ENCODE measurements around the gene OXER1.

The OXER1 gene

GRCh38 chr2:42789751-42790150 lies 25.8 kb upstream of the OXER1 start:
- ChIA-PET CTCF (no interaction called here), POLR2A (no interaction called here)
- TF ChIP-seq ZNF48 (tag by site-specific recombination; IDR thresholded peaks at IDR 0.05) = no peak
- no peak for TF ChIP-seq MYNN (tag by site-specific recombination; IDR thresholded peaks at IDR 0.05; ENCODE audit: borderline replicate concordance)
- TF ChIP-seq, protein P1, sequence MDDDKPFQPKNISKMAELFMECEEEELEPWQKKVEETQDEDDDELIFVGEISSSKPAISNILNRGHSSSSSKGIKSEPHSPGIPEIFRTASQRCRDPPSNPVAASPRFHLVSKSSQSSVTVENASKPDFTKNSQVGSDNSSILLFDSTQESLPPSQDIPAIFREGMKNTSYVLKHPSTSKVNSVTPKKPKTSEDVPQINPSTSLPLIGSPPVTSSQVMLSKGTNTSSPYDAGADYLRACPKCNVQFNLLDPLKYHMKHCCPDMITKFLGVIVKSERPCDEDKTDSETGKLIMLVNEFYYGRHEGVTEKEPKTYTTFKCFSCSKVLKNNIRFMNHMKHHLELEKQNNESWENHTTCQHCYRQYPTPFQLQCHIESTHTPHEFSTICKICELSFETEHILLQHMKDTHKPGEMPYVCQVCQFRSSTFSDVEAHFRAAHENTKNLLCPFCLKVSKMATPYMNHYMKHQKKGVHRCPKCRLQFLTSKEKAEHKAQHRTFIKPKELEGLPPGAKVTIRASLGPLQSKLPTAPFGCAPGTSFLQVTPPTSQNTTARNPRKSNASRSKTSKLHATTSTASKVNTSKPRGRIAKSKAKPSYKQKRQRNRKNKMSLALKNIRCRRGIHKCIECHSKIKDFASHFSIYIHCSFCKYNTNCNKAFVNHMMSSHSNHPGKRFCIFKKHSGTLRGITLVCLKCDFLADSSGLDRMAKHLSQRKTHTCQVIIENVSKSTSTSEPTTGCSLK (tag by site-specific recombination; IDR thresholded peaks at IDR 0.05) = no peak
- TF ChIP-seq ZNF341 (tag by site-specific recombination; IDR thresholded peaks at IDR 0.05; ENCODE audit: low read depth) = no peak; the same call in 1 of the 2 replicates
- TF ChIP-seq ZNF654 (tag by site-specific recombination; IDR thresholded peaks at IDR 0.05; ENCODE audit: low read depth) = no peak
- TF ChIP-seq, protein P2, sequence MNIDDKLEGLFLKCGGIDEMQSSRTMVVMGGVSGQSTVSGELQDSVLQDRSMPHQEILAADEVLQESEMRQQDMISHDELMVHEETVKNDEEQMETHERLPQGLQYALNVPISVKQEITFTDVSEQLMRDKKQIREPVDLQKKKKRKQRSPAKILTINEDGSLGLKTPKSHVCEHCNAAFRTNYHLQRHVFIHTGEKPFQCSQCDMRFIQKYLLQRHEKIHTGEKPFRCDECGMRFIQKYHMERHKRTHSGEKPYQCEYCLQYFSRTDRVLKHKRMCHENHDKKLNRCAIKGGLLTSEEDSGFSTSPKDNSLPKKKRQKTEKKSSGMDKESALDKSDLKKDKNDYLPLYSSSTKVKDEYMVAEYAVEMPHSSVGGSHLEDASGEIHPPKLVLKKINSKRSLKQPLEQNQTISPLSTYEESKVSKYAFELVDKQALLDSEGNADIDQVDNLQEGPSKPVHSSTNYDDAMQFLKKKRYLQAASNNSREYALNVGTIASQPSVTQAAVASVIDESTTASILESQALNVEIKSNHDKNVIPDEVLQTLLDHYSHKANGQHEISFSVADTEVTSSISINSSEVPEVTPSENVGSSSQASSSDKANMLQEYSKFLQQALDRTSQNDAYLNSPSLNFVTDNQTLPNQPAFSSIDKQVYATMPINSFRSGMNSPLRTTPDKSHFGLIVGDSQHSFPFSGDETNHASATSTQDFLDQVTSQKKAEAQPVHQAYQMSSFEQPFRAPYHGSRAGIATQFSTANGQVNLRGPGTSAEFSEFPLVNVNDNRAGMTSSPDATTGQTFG (tag by site-specific recombination; IDR thresholded peaks at IDR 0.05; ENCODE audit: borderline replicate concordance) = no peak
- no peak for TF ChIP-seq PRDM1 (tag by site-specific recombination; IDR thresholded peaks at IDR 0.05)
- TF ChIP-seq HOXC10 (CRISPR knock-in tag; IDR thresholded peaks at IDR 0.05) = no peak
- no peak for TF ChIP-seq ZNF664 (tag by site-specific recombination; IDR thresholded peaks at IDR 0.05)
- TF ChIP-seq ZNF529 (tag by site-specific recombination; IDR thresholded peaks at IDR 0.05; ENCODE audit: insufficient replicate concordance) = no peak
- no peak for TF ChIP-seq HIC1 (tag by site-specific recombination; IDR thresholded peaks at IDR 0.05)
- TF ChIP-seq GLIS1 (tag by site-specific recombination; IDR thresholded peaks at IDR 0.05) = no peak
- no peak for TF ChIP-seq ZNF701 (tag by site-specific recombination; IDR thresholded peaks at IDR 0.05)
- TF ChIP-seq ZNF391 (tag by site-specific recombination; IDR thresholded peaks at IDR 0.05; ENCODE audit: borderline replicate concordance, low read depth) = no peak
- TF ChIP-seq ZNF2 (tag by site-specific recombination; IDR thresholded peaks at IDR 0.05) = no peak
- TF ChIP-seq INSM2 (tag by site-specific recombination; IDR thresholded peaks at IDR 0.05) = no peak
- TF ChIP-seq ZNF19 (tag by site-specific recombination; IDR thresholded peaks at IDR 0.05; ENCODE audit: low read depth) = no peak
- no peak for TF ChIP-seq ZNF221 (tag by site-specific recombination; IDR thresholded peaks at IDR 0.05; ENCODE audit: borderline replicate concordance)
- no peak for TF ChIP-seq ZFHX2 (tag by site-specific recombination; conservative IDR thresholded peaks at IDR 0.05)

More at GRCh38 chr2:42789751-42790150, 25.8 kb upstream of the OXER1 start:
- H3K27ac ChIP-seq (ENCODE audit: extremely low read depth, low read depth, low read length) = no peak overlapping the region
- H3K9me3 ChIP-seq (ENCODE audit: control insufficient read depth, insufficient read depth, low read depth, low read length) = no peaks in the 10 kb centered on the region
- no peaks in the 10 kb centered on the region for H3K4me1 ChIP-seq (ENCODE audit: control insufficient read depth, insufficient read depth, low read length)
- H3K36me3 ChIP-seq (ENCODE audit: control insufficient read depth in 2 of 2, insufficient read depth in 1 of 2, low read length in 2 of 2) = no peaks in the 10 kb centered on the region
- no peak overlapping the region for H3K4me3 ChIP-seq (ENCODE audit: low read depth, low read length)

All from HEK293 (cell line).